ENCODE results near the gene KRTCAP3.

KRTCAP3 gene

GRCh38 chr2:27427863-27428212 is 14.3 kb upstream of the KRTCAP3 start:
- TF ChIP-seq POU6F1 (CRISPR knock-in tag; IDR thresholded peaks at IDR 0.05; ENCODE audit: borderline replicate concordance, low read depth) = no peak
- no peak for TF ChIP-seq CSDC2 (CRISPR knock-in tag; IDR thresholded peaks at IDR 0.05)
- TF ChIP-seq ZFP30 (CRISPR knock-in tag; IDR thresholded peaks at IDR 0.05) = no peak
- TF ChIP-seq TCF4 (CRISPR knock-in tag; IDR thresholded peaks at IDR 0.05; ENCODE audit: borderline replicate concordance) = no peak
- no peak for ATAC-seq

GRCh38 chr2:27428213-27428977 is 13.8 kb upstream of the KRTCAP3 start, which contains the start of gene NRBP1:
TSS of gene NRBP1 (plus strand) at chr2:27428631. CDS start at chr2:27433274, 4,643 bp downstream.
- peak; percentile 90 for ATAC-seq
- TF ChIP-seq GLIS3 (CRISPR knock-in tag; IDR thresholded peaks at IDR 0.05) (no peak; the same call in 1 of the 2 replicates), ZNF565 (CRISPR knock-in tag; conservative IDR thresholded peaks at IDR 0.05; ENCODE audit: low read depth) (no peak), ARNTL (CRISPR knock-in tag; IDR thresholded peaks at IDR 0.05; ENCODE audit: borderline replicate concordance, low read depth) (no peak), PATZ1 (CRISPR knock-in tag; IDR thresholded peaks at IDR 0.05; ENCODE audit: borderline replicate concordance) (peak; percentile 98), CSDC2 (CRISPR knock-in tag; IDR thresholded peaks at IDR 0.05) (0 out of 2 replicates have a peak, but pooled peaks have one; percentile 10), PPARA (CRISPR knock-in tag; IDR thresholded peaks at IDR 0.05; ENCODE audit: borderline replicate concordance) (no peak), ESRRG (CRISPR knock-in tag; IDR thresholded peaks at IDR 0.05) (peak; percentile 62; the same call in 1 of the 2 replicates), TSHZ2 (CRISPR knock-in tag; IDR thresholded peaks at IDR 0.05) (0 out of 2 replicates have a peak, but pooled peaks have one; percentile 13), CREB5 (CRISPR knock-in tag; IDR thresholded peaks at IDR 0.05; ENCODE audit: low read depth) (0 out of 2 replicates have a peak, but pooled peaks have one; percentile 17), ZNF8 (CRISPR knock-in tag; IDR thresholded peaks at IDR 0.05) (no peak), POU6F1 (CRISPR knock-in tag; IDR thresholded peaks at IDR 0.05; ENCODE audit: borderline replicate concordance, low read depth) (no peak)

GRCh38 chr2:27428978-27429541 is 13.1 kb upstream of the KRTCAP3 start:
- TF ChIP-seq CREB5 (CRISPR knock-in tag; IDR thresholded peaks at IDR 0.05; ENCODE audit: low read depth) = no peak
- no peak for TF ChIP-seq TSHZ2 (CRISPR knock-in tag; IDR thresholded peaks at IDR 0.05)
- TF ChIP-seq OSR1 (CRISPR knock-in tag; IDR thresholded peaks at IDR 0.05) = no peak
- TF ChIP-seq POU6F1 (CRISPR knock-in tag; IDR thresholded peaks at IDR 0.05; ENCODE audit: borderline replicate concordance, low read depth) = no peak
- TF ChIP-seq ZFP3 (CRISPR knock-in tag; IDR thresholded peaks at IDR 0.05) = no peak; the same call in 1 of the 2 replicates
- no peak for TF ChIP-seq TCF4 (CRISPR knock-in tag; IDR thresholded peaks at IDR 0.05; ENCODE audit: borderline replicate concordance)
- no peak for TF ChIP-seq ZC3H10 (CRISPR knock-in tag; IDR thresholded peaks at IDR 0.05)
- peak; percentile 85 for ATAC-seq

Data from SK-N-SH treated with all-trans-retinoic acid at 6 μM for 48 hours (cell line).